ENCODE measurements around the gene FRMPD2.

- TF ChIP-seq CTCF (IDR thresholded peaks at IDR 0.05 in 4 of 5, conservative IDR thresholded peaks at IDR 0.05 in 1 of 5) (no peak), POLR2A (IDR thresholded peaks at IDR 0.05) (no peak)
Observed at GRCh38 chr10:48227213-48227612, 47.3 kb downstream of the FRMPD2 start.
